ACHN (cell line): ENCODE data around the gene TEX54.
"Not testable (repeated sequence)": the region's sequence is repeated elsewhere in the genome, so short reads cannot be mapped to it uniquely, and the experiment has no call there.

Experiments used
- DNase-seq: peaks from one replicate; pipeline ENCODE4 v3.0.0-alpha.2; 2015
- in situ Hi-C: cut with HindIII; loops from 2 replicates; pipeline ENCODE4 v1.10.0; 2017; ENCODE audit warnings: low sequenced_read_pairs, low pct_ligation_motif_present, low pct_unique_long_range_greater_than_20kb

Gene TEX54

DNA sequence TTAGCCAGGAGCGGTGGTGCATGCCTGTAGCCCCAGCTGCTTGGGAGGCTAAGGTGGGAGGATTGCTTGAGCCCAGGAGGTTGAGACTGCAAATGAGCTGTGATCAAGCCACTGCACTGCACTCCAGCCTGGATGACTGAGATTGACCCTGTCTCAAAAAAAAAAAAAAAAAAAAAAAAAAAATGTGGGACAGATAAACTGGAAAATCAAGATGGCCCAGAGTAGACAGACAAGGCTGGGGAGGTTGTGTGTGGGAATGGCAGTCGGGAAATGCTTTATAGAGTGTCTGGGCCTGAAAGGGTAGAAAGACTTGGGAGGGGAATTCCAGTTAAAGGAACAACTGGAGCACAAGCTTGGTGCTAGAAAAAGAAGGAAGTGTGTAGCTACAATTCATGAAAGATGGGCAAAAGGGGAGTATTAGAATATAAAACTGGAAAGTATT is 24.9 kb upstream of the TEX54 start:
- DNase-seq, result no peak
- in situ Hi-C loops, result no loop called here

GRCh38 chr11:62856333-62856895 is 23.8 kb upstream of the TEX54 start:
- in situ Hi-C loops, result no loop called here
- no peak for DNase-seq

DNA sequence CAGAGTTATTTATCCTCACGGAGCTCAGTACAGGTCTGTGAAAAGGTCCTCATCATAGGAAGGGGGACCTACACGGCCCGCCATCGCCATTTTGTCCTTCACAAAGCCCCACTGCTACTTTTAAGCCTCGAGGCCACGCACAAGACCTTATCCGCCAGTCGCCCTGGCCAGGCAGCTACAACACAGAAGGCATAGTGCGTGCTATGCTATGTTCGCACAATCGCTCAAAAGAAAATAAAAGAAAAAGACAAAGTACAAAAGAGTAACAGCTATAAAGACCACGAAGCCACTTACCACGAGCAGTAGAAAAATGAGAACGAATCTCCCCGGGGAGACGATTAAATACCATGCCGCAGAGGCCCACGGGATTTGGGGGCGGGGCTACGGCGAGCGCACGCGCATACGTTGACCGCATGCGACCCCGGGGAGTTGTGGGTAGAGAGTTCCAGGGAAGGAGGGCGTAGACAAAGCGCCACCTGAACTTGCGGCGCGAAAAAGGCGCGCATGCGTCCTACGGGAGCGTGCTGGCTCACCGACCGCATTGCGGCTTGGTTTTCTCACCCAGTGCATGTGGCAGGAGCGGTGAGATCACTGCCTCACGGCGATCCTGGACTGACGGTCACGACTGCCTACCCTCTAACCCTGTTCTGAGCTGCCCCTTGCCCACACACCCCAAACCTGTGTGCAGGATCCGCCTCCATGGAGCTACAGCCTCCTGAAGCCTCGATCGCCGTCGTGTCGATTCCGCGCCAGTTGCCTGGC is 23.1 kb upstream of the TEX54 start:
- peak; percentile 96 for DNase-seq
- in situ Hi-C loops, result no loop called here

GRCh38 chr11:62854825-62855570 is 22.4 kb upstream of the TEX54 start:
- DNase-seq, result no peak
- in situ Hi-C loops, result no loop called here

DNA sequence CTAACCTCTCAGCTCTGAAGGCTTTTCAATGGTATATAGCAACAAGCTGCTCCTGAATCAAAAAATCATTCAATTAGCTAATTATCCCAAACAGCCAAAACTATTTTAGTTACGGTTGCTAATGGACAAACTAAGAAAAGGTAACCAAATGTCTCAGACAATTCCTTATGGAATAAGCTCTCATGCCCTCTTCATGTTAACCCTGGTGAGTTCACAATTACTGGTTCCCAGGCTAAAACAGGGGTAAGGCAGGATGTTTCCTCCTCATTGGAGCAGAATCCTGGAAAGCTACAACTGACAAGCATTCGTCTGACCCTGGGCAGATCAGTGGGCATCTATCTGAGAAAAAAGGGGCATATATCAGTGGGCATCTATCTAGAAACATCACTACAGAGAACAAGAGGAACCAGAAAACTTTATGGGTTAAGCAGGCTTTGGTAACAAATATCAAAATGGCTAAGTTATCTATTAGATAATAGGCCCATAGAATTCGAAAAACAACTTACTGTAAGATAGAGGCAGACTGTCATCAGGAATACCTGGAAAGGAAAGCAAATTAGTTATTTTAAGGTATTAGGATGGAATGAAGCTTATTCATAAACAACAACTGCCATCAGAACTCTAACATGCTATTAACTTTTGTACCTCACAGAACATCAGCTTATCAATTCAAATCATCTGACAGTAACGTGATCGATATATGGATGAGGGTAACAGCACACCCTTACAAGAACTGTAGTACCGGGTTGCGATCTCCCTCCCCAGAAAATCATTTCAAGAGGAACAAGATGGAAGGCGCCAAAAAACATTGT is 21.6 kb upstream of the TEX54 start:
- in situ Hi-C loops, result no loop called here
- DNase-seq, result no peak

DNA sequence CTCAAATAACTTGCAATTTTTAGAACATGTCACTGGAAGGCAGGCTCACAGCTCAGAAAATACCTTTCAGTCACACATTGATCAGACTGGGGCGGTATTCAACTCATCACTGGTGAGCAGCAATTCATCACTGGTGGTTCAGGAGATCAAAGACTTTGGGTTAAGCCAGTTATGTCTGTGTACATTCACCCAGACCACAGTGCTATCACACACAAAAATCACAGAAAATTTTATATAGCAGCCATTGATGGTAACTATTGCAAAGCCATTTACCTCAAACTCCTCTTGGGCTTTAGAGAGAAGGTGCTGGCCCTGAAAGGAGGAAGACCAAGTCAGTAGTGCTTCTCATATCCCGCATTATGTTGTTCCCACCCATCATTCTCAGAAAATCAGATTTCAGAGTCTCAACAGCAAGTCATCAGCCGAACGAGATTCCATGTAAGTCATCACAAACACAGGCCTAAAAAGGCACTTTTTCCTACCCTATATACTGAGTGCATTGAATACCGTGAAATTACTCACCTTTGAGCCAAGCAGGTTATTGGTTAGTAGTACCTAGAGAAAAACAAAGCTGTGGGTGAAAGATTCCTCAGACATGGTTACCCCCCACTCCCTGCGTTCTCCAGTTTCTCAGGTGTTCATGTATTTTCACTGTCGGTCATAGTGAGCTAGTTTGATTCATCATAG is 20.8 kb upstream of the TEX54 start:
- DNase-seq, result no peak
- in situ Hi-C loops, result no loop called here

DNA sequence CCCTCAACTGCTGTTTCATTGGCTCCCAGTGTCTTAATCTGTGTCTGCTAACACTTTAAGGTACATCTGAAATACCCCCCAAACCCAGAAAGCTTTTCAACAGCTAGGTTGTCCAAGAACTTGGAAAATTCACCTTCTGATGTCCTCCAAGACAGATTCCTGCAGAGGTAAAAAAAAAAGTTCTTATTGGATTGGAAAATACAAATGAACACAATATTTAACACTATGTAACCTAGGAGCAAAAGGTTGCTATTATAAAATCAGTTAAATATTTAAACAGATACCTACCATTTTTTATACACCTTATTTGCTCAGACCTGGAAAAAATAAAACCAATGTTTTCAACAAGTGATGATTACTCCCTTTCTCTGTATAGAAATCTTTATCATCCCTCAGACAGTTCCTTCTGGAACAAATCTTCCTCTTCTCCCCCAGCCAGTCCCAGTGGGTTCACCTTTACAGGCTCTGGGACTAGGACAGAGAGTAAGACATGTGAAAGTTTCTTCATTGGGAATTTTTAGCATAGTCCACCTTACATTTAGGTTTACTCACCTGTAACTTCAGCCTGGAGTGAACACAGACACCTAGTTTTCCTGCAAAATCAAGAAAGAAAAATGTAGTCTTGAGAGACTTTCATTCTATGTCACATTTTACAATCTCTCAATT is 20.0 kb upstream of the TEX54 start:
- no peak for DNase-seq
- in situ Hi-C loops, result no loop called here

- in situ Hi-C loops, result no loop called here
- DNase-seq, result no peak
Observed at GRCh38 chr11:62851807-62852522, 19.3 kb upstream of the TEX54 start.

DNA sequence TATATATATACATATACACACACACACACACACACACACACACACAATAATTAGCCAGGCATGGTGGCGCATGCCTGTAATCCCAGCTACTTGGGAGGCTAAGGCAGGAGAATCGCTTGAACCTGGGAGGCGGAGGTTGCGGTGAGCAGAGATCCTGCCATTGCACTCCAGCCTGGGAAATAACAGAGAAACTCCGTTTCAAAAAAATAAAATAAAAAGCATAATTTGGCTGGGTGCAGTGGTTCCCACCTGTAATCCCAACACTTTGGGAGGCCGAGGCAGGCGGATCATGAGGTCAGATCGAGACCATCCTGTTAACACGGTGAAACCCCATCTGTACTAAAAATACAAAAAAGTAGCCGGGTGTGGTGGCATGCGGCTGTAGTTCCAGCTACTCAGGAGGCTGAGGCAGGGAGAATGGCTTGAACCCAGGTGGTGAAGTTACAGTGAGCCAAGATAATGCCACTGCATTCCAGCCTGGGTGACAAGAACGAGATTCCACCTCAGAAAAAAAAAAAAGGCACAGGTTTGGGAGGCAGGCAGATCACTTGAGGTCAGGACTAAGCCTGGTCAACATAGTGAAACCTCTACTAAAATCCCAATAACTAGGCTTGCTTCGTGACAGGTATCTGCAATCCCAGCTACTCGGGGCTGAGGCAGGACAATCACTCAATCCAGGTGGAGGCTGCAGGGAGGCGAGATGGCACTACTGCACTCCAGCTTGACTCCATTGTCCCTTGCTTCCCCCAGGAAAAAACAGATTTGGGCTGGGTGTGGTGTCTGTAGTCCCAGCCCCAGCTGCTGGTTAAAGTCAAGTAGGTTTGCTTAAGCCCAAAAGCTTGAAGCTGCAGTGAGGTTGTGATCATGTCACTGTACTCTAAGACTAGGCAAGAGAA is 18.5 kb upstream of the TEX54 start:
- in situ Hi-C loops, result no loop called here
- DNase-seq, result peak; percentile 27

DNA sequence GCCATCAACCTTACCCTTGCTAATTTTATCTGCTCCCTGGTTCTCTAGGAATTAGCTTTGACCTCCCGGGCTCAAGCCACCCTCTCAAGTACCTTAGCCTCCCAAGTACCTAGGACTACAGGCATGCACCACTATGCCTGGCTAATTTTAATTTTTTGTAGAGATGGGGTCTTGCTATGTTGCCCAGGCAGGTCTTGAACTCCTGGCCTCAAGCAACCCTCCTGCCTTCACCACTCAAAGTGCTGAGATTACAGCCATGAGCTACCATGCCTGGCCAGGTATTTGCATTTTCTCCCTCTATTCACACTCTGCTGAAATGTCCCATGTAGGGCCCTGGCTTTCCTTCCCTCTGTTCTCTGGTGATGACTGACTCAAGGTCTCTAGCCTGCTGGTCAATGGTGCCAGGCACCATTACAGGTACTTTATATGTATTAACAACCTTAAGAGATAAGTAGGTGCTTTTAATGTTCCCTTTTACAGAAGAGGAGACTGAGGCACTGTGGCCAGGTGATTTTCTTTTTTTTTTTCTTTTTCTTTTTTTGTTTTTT is 15.2 kb upstream of the TEX54 start:
- DNase-seq, result no peak
- in situ Hi-C loops, result no loop called here

DNA sequence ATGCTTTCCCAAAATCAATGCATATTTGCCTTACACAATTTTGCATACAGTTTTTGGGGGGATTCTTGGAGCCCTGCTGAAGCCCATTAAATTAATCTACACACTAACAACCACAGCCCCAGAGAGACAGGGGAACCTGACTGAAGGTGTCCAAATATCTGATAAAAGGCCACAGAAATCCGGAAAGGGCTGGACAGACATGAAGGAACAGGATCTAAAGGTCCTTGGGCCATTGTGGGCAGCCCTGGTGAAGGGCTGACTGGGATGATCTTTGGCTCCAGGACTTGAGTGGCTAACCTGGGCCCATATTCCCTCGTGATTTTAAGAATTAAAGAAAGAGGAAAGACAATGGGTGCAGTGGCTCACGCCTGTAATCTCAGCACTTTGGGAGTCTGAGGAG is 13.5 kb upstream of the TEX54 start:
- in situ Hi-C loops, result no loop called here
- DNase-seq, result no peak

GRCh38 chr11:62844154-62844553 is 11.5 kb upstream of the TEX54 start:
- no peak for DNase-seq
- in situ Hi-C loops, result no loop called here

DNA sequence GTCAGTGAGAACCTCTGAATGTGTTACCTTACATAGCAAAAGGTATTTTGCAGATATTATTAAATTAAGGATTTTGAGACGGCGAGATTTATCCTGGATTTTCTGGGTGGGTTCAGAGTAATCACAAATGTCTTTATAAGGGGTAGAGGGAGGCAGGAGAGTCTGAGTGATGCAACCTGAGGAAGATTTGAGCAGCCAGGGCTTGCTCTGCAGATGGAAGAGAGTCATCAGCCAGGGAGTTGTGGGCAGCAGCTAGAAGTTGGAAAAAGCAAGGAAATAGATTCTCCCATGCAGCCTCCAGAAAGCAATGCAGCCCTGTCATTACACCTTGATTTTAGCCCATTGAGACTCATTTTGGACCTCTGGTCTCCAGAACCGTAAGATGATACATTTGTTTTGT is 10.8 kb upstream of the TEX54 start:
- DNase-seq, result no peak
- in situ Hi-C loops, result no loop called here

GRCh38 chr11:62842891-62843290 is 10.2 kb upstream of the TEX54 start:
- in situ Hi-C loops, DNase-seq: not testable (repeated sequence)

GRCh38 chr11:62842171-62842741 is 9.6 kb upstream of the TEX54 start:
- DNase-seq, result no peak
- in situ Hi-C loops, result no loop called here
